CD4-positive, alpha-beta T cell treated with Interleukin-17A for 4 hours (primary cell): ENCODE results near the gene ARHGAP30.
"Not testable (repeated sequence)": the region's sequence is repeated elsewhere in the genome, so short reads cannot be mapped to it uniquely, and the experiment has no call there.

ENCODE experiments used
- DNase-seq: peaks from one replicate; pipeline ENCODE4 v3.0.0-alpha.2; 2020; ENCODE audit warnings: mixed read lengths

Gene ARHGAP30

GRCh38 chr1:161070761-161071160 lies 1.1 kb upstream of the ARHGAP30 start:
- peak; percentile 21 for DNase-seq

- DNase-seq = peak; percentile 40
Observed at GRCh38 chr1:161069241-161069640, 450 bp downstream of the ARHGAP30 start.

DNA sequence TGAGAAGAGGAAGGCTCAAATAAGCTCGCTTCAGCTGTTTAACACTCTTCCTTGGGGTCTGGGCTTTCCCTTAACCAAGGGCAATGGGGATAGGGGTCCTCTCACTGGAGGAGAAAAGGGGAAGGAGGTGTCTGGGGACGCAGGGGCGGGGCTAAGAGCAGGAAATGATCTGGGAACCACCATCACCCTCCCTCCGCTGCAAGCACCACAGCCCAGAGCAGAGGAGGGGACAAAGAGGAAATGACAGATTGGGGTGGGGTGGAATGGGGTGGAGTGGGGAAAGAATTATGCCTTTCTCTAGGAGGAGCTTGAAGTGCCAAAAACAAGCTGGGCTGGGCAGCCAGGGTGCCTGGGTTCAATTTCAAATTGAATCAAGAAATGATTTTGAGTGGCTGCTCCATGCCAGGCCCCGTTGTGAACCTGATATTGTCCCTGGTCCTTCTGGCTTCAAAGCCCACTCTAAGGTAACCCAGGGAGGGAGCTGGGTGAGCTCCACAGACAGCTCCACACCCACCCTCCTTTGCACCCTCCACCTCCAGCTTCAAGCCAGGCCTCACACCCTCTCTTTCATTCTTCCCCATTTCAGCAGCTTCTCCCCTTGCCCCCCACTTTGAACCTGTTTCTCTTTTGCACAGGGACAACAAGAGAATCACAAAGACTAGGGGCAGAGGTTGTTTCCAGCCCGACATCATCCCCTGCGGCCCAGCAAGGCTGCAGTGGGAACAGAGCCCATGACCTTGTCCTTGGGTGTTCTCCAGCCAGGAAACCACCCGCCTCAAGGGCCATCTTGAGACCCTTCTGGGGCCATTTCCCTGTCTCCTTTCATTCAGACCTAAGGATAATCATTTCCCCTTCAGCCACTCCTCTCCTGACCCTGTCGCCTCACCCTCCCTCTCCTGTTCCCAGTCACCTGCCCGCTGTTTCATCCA lies 1.1 kb downstream of the ARHGAP30 start:
- peak; percentile 88 for DNase-seq

- peak; percentile 33 for DNase-seq
Observed at GRCh38 chr1:161066694-161067093, 3.0 kb downstream of the ARHGAP30 start.

DNA sequence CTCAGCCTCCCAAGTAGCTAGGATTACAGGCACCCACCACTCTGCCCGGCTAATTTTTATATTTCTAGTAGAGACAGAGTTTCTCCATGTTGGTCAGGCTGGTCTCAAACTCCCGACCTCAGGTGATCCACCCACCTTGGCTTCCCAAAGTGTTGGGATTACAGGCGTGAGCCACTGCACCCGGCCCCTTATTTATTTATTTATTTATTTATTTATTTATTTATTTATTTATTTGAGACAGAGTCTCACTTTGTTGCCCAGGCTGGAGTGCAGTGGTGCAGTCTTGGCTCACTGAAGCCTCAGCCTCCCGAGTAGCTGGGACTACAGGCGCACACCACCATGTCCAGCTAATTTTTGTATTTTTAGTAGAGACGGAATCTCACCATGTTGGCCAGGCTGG lies 4.0 kb downstream of the ARHGAP30 start:
- not testable (repeated sequence) for DNase-seq

DNA sequence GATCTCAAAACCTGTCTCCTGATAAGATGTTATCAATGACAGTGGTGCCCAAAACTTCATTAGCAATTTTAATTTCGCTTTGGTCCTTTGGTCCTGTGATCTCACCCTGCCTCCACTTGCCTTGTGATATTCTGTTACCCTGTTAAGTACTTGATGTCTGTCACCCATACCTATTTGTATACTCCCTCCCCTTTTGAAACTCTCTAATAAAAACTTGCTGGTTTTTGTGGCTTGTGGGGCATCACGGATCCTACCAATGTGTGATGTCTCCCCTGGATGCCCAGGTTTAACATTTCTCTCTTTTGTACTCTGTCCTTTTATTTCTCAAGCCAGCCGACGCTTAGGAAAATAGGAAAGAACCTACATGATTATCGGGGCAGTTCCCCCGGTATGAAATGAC lies 5.8 kb downstream of the ARHGAP30 start:
- not testable (repeated sequence) for DNase-seq

DNA sequence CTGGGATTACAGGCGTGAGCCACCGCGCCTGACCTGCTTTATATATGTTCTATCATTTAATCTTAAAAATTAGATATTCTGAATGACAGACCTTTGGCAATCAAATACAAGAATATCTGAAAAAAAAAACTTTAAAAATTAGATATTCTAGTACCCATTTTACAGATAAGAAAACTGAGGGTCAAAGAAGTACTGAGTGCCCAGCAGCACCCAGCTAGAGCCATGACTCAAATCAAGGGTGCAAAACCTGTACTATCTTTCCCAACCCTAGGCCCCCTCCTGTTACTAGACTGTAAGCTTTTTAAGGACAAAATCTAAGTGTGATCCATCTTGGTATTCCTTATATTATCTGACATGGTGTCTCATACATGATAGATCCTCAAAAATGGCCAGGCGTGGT lies 8.3 kb downstream of the ARHGAP30 start:
- no peak for DNase-seq

DNA sequence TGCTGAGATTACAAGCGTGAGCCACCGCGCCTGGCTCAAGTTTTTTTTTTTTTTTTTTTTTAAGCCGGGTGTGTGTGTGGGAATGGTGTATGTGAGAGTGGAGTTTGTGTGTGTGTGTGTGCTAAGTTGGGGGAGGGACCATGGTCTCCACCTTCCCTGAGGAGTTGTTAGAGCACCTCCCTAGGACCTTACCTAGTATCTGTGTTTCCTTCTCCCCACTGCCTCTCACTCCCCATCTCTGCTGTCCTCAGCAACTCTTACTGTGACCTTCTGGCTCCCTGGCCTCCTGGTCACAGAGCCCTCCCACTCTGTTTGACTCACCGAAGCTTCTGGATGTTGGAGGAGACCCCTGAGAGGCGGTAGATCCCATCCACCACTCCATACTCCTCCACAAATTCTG lies 10.4 kb downstream of the ARHGAP30 start:
- no peak for DNase-seq

GRCh38 chr1:161054805-161055204 lies 14.9 kb downstream of the ARHGAP30 start:
- peak; percentile 27 for DNase-seq

DNA sequence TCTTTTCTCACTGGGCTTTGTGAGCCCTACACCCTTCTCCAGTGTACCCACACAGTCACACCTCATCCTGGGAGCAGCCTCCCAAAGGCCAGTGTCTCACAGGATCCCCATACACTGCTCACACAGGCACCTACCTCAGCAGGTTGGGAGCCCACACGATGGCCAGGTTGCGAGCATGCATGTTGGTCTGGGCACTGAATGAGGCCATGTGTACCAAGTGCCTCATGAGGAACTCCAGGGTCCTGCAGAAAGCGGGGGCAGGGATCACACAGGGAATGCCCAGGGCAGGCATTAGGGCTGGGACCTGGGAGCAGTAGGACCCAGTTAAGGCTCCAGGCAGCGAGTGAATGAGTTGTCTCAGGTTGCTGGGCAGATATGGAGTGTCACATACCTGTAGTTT lies 15.5 kb downstream of the ARHGAP30 start:
- DNase-seq = no peak

DNA sequence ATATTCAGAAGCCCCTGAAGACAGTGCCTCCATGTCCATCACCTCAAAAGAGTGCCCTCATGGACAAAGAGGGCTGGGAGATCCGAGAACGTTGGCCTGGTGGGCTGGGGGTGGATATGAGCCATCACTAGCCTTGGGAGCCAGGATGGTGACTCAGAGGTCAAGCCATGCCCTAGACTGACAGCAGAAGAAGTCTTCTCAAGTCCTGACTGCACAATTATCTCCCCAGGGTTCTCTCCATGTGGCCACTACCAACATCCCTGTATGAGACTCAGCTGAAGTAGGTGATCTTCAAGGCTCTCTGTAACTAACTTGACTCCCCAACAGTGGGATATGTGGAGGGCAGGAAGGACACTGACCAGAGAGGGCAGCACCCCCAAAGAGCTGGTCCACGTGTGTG lies 16.8 kb downstream of the ARHGAP30 start:
- no peak for DNase-seq

DNA sequence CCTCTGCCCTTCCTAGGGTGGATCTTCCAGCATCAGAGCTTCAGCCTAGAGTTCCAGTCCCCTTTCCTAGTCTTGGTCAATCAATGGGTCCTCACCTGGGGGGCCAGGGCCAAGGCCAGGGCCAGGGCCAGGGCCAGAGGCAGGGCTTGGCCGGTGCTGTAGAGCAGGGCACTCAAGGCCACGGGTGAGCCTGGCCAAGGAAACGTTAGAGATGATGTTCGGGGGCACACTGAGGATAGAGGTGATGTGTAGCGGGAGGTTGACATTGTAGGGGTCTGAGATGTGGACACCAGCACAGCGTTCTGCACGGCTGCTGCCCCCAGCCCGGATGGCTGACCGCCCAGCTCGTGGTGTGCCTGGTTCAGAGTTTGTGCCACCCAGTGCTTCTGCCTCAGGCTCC lies 18.5 kb downstream of the ARHGAP30 start:
- no peak for DNase-seq

DNA sequence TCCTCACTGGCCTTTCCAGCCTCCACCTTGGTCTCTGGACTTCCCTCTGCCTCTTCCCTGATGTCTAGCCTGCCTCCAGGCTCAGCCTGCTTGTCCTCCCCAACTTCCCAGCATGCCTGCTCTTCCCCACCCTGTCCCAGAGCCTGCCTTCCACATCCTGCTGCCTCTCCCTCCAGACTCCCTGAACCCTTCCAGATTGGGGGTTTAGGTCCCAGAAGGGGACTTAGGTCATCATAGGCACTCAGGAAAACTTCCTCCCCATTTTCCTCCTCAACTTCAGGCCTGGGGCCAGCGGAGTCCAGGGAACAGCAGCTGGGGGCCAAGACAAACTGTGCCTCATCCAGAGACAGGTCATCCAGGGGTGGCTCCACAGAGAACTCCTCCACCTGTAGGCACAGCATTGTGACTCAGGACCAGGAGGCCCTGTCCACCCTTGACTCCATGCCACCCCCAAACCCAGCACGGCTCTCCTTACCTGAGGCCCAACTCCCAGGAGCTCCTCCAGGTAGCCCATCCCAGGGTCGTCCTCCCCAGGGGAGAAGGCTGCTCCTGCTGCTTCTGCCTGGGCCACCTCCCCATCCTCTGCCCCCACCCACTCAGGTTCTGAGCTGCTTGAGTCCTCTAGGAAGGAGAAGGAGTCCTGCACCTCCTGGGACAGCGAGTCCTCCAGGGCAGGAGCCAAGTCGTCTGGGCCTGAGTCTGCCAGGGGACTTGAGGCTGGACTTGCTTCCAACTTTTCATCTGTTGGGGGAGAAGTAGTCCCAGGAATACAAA lies 20.6 kb downstream of the ARHGAP30 start:
- DNase-seq = no peak

- DNase-seq = no peak
Observed at GRCh38 chr1:161047436-161048420, 22.0 kb downstream of the ARHGAP30 start.

DNA sequence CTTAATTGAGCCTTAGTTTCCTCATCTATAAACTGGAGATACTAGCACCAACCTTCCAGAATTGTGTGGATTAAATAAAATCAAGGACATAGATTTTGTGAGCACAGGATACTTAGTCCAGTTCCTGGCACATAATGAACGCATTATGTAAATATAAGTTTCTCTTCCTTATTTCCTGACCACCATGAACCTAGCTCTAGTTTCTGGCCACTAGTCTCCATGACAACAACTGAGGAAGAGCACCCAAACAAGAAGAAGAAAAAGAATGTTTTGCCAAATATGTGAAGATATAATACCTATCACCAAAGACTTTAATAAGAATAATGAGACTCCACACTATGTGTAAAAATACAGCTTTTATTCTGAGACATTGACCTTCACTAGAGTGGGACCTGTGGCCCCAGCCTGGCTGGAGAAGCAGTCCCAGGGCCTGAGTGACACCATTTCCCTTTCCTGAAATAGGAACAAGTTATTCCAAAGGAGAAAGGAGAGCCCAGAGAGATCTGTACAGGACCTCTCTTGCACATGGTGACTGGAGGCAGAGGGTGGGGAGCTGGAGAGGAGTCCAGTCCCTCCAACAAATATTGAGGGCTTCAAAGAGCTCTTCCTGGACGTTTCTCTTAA lies 23.0 kb downstream of the ARHGAP30 start:
- DNase-seq = no peak

DNA sequence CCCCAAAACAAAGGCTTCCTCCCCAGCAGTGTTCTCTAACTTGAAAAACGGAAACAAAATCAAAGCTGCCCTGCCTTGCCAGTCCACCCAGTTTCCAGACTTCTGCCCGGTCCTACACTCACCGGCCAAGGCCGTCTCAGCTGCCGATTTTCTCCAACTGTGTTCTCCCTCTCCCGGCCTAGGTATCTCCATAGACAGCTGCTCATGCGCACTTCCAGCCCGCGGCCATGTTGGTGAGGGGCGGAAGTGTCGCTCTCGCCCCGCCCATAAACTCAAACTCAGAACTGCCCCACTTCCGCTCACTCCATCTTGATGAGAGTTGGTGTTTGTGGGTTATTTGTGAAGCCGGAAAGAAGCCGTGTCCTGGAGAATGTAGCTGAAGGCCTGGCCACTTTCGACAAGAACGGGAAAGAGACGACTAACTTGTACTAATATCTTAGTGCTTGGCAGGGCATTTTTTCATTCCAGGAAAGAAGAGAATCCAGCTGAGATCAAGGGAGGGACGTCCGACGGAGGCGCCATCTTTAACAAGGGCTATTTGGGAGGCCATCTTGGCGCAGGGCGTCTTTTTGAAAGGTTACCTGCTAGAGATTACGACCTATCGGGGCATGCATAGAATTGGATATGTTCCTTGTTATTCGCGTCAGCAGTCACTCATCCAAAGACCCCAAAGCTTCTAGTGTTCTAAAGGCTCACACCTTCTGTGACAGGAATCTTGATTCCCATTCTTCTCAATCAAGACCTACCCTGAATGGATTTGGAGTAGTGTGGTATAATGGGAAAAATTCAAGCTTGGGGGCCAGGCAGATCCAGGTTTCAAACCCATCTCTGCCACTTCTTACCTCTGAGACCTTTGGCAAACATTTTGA lies 23.7 kb downstream of the ARHGAP30 start, which contains the start of gene USF1:
TSS of gene USF1 (minus strand) at position 242 of the 869 bp plus-strand sequence. CDS start 2,702 bp downstream, outside the sequence.
- DNase-seq = peak; percentile 93

DNA sequence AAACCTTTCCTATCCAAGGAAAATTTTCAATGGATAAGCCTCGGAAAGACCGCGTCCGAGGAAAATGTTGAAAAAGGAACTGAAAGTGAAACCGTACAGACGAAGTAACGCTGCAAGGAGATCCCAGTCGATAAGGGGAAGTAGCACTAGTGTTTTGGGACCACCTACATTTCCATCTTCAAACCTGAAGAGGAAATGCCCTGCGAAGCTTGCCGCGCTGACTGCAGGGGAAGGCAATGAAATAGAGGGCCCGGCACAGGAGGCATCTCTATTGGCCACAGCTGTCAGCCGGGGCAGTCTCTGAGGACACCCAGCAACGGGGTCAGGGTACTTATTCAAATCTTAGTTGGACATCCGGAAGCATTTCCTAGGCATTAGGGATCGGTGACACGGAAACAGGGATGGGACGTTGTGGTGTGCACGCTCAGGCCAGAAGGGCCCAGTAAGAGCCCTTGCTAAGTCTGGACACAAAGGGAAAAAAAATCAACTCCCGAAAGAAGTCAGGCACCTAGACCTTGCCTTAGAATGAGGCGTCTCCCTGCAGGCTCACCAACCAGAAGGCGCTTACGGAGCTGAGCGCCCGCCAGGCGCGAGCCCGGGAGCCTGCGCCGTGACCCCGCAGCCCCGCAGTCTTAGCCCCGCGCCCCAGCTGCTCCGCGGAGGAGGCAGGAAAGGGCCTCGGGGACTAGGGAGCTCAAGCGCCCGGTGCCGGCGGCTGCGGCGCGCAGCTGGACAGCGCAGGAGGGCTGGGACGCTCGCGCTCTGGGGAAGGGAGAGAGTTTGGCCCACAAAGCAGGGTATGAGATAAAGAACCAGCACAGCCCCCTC lies 24.6 kb downstream of the ARHGAP30 start:
- DNase-seq = peak; percentile 63

DNA sequence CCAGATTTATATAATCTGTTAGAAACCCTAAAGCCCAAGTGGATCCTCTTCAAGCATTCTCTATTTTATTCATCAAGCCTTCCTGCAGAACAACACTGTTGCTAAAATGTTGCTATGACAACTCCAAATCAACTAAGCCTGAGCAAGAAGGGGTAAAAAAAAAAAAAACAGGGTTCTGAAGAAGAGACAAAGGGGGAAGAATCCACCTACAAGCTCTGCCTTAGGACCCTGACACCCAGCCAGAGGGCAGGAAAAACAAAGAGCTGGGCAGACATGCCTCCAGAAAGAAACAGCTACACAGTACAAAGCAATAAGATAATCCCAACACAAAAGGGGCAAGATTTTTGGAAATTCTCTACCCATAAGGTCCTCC lies 25.2 kb downstream of the ARHGAP30 start:
- no peak for DNase-seq

- DNase-seq = no peak
Observed at GRCh38 chr1:161039546-161039945, 30.1 kb downstream of the ARHGAP30 start.

- DNase-seq = no peak
Observed at GRCh38 chr1:161039154-161039545, 30.5 kb downstream of the ARHGAP30 start.
